MCF 10A (cell line): ENCODE results near the gene KCTD12. TPM values are rescaled to one million over a fixed set of nuclear protein-coding genes. Genes with fewer than 3 reads are reported as not detected.

Experiments used
- BruUV-seq: library from RNA; stranded (reverse); fragments of 400-500 nt; replicated peaks from 2 replicates; lab custom pipeline; 2021; lab: Mats Ljungman, UMichigan
- CTCF ChIA-PET: fragments of 300-600 bp; sonication (Branson Sonifier 250); formaldehyde crosslinking; extraction: SDS; loops from one replicate; lab custom pipeline; 2021; ENCODE audit warnings: antibody characterized with exemption, inconsistent platforms; lab: Yijun Ruan, JAX
- POLR2A ChIA-PET: fragments of 300-600, 350-650 bp; sonication (Branson Sonifier 250); formaldehyde crosslinking; extraction: SDS; loops from one replicate; lab custom pipeline; 2020; ENCODE audit warnings: antibody characterized with exemption, inconsistent platforms; lab: Yijun Ruan, JAX
- DNase-seq: peaks from one replicate; pipeline ENCODE4 v3.0.0-alpha.2; 2018; ENCODE audit not compliant: unreplicated experiment
- H3K27ac Mint-ChIP-seq: one replicate; pipeline ENCODE4 v1.8.0; 2022; ENCODE audit warnings: mild to moderate bottlenecking, low read depth, mixed read lengths; ENCODE audit not compliant: unreplicated experiment
- H3K27me3 Mint-ChIP-seq: one replicate; pipeline ENCODE4 v1.8.0; 2022; ENCODE audit warnings: mixed read lengths; ENCODE audit not compliant: insufficient read depth, unreplicated experiment
- H3K36me3 Mint-ChIP-seq: one replicate; pipeline ENCODE4 v1.8.0; 2022; ENCODE audit warnings: mild to moderate bottlenecking, moderate library complexity, mixed read lengths; ENCODE audit not compliant: insufficient read depth, unreplicated experiment
- H3K4me1 Mint-ChIP-seq: one replicate; pipeline ENCODE4 v1.8.0; 2022; ENCODE audit warnings: mixed read lengths; ENCODE audit not compliant: insufficient read depth, unreplicated experiment
- H3K4me3 Mint-ChIP-seq: one replicate; pipeline ENCODE4 v1.8.0; 2022; ENCODE audit warnings: mild to moderate bottlenecking, moderate library complexity, mixed read lengths; ENCODE audit not compliant: unreplicated experiment
- H3K9me3 Mint-ChIP-seq: one replicate; pipeline ENCODE4 v1.8.0; 2022; ENCODE audit warnings: mixed read lengths; ENCODE audit not compliant: unreplicated experiment
- intact Hi-C: fragments of 100-400 bp; cut with micrococcal nuclease; formaldehyde crosslinking; loops from 2 replicates; pipeline ENCODE4 v1.14.1; 2022
- total RNA-seq: library from RNA; stranded (reverse); gene quantifications from 2 replicates; pipeline ENCODE4 v1.2.3, GENCODE V29; 2022
- TF ChIP-seq, protein P1 (sequence below): fragments of 200-600 bp; IDR thresholded peaks from one replicate; pipeline ENCODE4 v1.8.0; 2022; ENCODE audit warnings: antibody characterized with exemption, mild to moderate bottlenecking; ENCODE audit not compliant: unreplicated experiment

Gene KCTD12
- total RNA-seq, 1 experiment from 2014 or later = 15.8 TPM

DNA sequence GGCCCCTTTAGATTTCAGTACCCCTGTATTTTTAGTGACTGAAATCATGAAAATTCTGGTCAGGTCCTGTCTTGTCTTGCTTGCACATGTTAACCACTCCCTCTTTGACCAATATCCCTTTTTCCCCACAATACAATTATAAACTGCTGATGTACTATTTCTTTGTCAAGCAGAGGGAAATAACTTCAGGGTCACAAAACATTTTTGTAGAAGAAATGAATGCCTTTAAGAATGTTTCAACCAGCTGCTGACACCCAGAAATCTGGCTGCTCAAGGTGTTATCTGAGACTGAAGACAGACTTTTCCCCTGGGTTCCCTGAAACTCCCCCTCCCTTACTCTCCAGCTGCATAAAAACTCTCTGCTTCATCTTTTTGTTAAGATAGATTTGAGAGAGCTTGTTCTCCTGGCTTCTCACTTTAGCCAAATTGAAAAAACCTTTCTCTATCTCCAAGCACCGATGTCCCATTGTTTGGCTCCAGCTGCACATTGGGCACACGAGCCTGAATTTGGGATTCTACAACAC lies 43.7 kb upstream of the KCTD12 start:
- Mint-ChIP-seq H3K4me1 (peaks cover 2% of the 10 kb centered on the region), H3K4me3 (no peak overlapping the region), H3K9me3 (no peaks in the 10 kb centered on the region), H3K27ac (peak overlapping the region; percentile 47), H3K27me3 (no peaks in the 10 kb centered on the region), H3K36me3 (peaks cover 5% of the 10 kb centered on the region)
- DNase-seq = no peak
- intact Hi-C loops = no loop called here
- BruUV-seq = no TSS peak
- ChIA-PET CTCF (interaction anchor here (0.6 to 1.0 kb wide), 4 partner anchors 9 to 44 kb away, joined by 3 to 4 read pairs (median 3); no protein-coding TSS in a partner anchor), POLR2A (interaction anchor here (0.6 kb wide), 1 partner anchor 29 kb away, joined by 4 read pairs; no protein-coding TSS in a partner anchor)
- TF ChIP-seq, protein P1, sequence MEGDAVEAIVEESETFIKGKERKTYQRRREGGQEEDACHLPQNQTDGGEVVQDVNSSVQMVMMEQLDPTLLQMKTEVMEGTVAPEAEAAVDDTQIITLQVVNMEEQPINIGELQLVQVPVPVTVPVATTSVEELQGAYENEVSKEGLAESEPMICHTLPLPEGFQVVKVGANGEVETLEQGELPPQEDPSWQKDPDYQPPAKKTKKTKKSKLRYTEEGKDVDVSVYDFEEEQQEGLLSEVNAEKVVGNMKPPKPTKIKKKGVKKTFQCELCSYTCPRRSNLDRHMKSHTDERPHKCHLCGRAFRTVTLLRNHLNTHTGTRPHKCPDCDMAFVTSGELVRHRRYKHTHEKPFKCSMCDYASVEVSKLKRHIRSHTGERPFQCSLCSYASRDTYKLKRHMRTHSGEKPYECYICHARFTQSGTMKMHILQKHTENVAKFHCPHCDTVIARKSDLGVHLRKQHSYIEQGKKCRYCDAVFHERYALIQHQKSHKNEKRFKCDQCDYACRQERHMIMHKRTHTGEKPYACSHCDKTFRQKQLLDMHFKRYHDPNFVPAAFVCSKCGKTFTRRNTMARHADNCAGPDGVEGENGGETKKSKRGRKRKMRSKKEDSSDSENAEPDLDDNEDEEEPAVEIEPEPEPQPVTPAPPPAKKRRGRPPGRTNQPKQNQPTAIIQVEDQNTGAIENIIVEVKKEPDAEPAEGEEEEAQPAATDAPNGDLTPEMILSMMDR = no peak

DNA sequence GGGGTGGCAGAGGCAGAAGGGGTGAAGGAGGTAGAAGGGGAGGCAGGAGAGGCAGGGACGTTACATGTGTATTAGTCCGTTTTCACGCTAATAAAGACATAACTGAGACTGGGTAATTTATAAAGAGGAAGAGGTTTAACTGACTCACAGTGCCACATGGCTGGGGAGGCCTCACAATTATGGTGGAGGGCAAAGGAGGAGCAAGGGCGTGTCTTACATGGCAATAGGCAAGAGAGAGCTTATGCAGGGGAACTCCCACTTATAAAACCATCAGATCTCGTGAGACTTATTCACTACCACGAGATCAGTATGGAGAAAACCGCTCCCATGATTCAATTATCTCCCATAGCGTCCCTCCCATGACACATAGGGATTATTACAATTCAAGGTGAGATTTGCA lies 43.1 kb upstream of the KCTD12 start:
- CTCF ChIA-PET = no interaction called here

DNA sequence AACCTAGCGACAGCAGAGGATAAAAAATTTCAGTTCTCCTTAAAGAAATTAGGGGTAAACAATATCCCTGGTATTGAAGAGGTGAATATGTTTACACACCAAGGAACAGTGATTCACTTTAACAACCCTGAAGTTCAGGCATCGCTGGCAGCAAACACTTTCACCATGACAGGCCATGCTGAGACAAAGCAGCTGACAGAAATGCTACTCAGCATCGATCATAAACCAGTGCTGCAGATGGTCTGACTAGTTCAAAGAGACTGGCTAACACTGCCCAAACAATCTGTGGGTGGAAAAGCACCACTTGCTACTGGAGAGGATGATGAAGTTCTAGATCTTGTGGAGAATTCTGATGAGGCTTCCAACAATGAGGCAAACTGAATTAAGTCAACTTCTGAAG lies 42.3 kb upstream of the KCTD12 start:
- intact Hi-C loops = no loop called here
- POLR2A ChIA-PET = no interaction called here
- H3K27ac Mint-ChIP-seq = no peak overlapping the region
- H3K36me3 Mint-ChIP-seq = peaks cover 5% of the 10 kb centered on the region
- peaks cover 6% of the 10 kb centered on the region for H3K4me1 Mint-ChIP-seq
- no peaks in the 10 kb centered on the region for H3K9me3 Mint-ChIP-seq
- no peak overlapping the region for H3K4me3 Mint-ChIP-seq
- no TSS peak for BruUV-seq
- TF ChIP-seq, protein P1 = no peak
- CTCF ChIA-PET = interaction anchor here (0.6 kb wide), 1 partner anchor 14 kb away, joined by 3 read pairs; no protein-coding TSS in a partner anchor
- no peaks in the 10 kb centered on the region for H3K27me3 Mint-ChIP-seq
- no peak for DNase-seq

More for the DNA sequence above, 43.1 kb upstream of the KCTD12 start:
- BruUV-seq = no TSS peak
- Mint-ChIP-seq H3K36me3 (peaks cover 5% of the 10 kb centered on the region), H3K27me3 (no peaks in the 10 kb centered on the region), H3K9me3 (no peaks in the 10 kb centered on the region), H3K4me3 (no peak overlapping the region), H3K27ac (no peak overlapping the region), H3K4me1 (peaks cover 6% of the 10 kb centered on the region)
- TF ChIP-seq, protein P1 = no peak
- intact Hi-C loops = no loop called here
- POLR2A ChIA-PET = no interaction called here
- no peak for DNase-seq

- peaks cover 5% of the 10 kb centered on the region for H3K36me3 Mint-ChIP-seq
- POLR2A ChIA-PET = interaction anchor here (2.2 kb wide), 1 partner anchor 10 kb away, joined by 4 read pairs; no protein-coding TSS in a partner anchor
- BruUV-seq = no TSS peak
Observed at GRCh38 chr13:76927955-76928354, 41.8 kb upstream of the KCTD12 start.

More at GRCh38 chr13:76927955-76928354, 41.8 kb upstream of the KCTD12 start:
- H3K9me3 Mint-ChIP-seq = no peaks in the 10 kb centered on the region
- H3K27ac Mint-ChIP-seq = no peak overlapping the region
- TF ChIP-seq, protein P1 = no peak
- no peaks in the 10 kb centered on the region for H3K27me3 Mint-ChIP-seq
- intact Hi-C loops = no loop called here
- H3K4me1 Mint-ChIP-seq = peaks cover 6% of the 10 kb centered on the region
- no peak overlapping the region for H3K4me3 Mint-ChIP-seq
- CTCF ChIA-PET = interaction anchor here (0.7 kb wide), 1 partner anchor 41 kb away, joined by 3 read pairs; no protein-coding TSS in a partner anchor
- no peak for DNase-seq
